Thymus (tissue), 11 donors: ENCODE measurements around the gene TBX5. TPM values are rescaled to one million over a fixed set of nuclear protein-coding genes. Genes with fewer than 3 reads are reported as not detected.

Experiments used
- DNase-seq, 9 donors: peaks; one replicate each; pipeline ENCODE4 v3.0.0-alpha.2; 2013; ENCODE audit warnings: low spot score in 9 of 9, low read depth in 6 of 9, missing footprints in 1 of 9
- H3K27ac ChIP-seq, 2 donors: one replicate each; pipeline ENCODE4 v1.5.1; 2013; ENCODE audit warnings: control low read depth in 1 of 2, low read depth in 1 of 2, low read length in 1 of 2, mild to moderate bottlenecking in 1 of 2, moderate library complexity in 1 of 2
- H3K27me3 ChIP-seq, 2 donors: one replicate each; pipeline ENCODE4 v1.5.1; 2013; ENCODE audit warnings: low read length in 1 of 2; ENCODE audit not compliant: control insufficient read depth in 2 of 2, insufficient read depth in 1 of 2
- H3K36me3 ChIP-seq, 2 donors: one replicate each; pipeline ENCODE4 v1.5.1; 2013; ENCODE audit warnings: low read length in 1 of 2, mild to moderate bottlenecking in 1 of 2, moderate library complexity in 1 of 2; ENCODE audit not compliant: control insufficient read depth in 2 of 2, insufficient read depth in 2 of 2
- H3K4me1 ChIP-seq, 2 donors: one replicate each; pipeline ENCODE4 v1.5.1; 2013; ENCODE audit warnings: low read length in 2 of 2; ENCODE audit not compliant: control insufficient read depth in 2 of 2, insufficient read depth in 2 of 2
- H3K4me3 ChIP-seq, 2 donors: one replicate each; pipeline ENCODE4 v1.5.1; 2013; ENCODE audit warnings: low read length in 2 of 2, control low read depth in 1 of 2, mild to moderate bottlenecking in 1 of 2
- H3K9me3 ChIP-seq, 2 donors: one replicate each; pipeline ENCODE4 v1.5.1; 2013; ENCODE audit warnings: low read length in 1 of 2, mild to moderate bottlenecking in 1 of 2; ENCODE audit not compliant: control insufficient read depth in 2 of 2, insufficient read depth in 1 of 2
- WGBS: extraction: QIAGEN DNeasy Blood & Tissue Kit; methylation state at CpG from one replicate; pipeline ENCODE4 v1.1.7; 2013; 5-methylcytosine and 5-hydroxymethylcytosine counted together
- polyA plus RNA-seq: library from polyadenylated mRNA; stranded (reverse); fragments of 200-250 nt; gene quantifications from one replicate; pipeline ENCODE4 v1.2.3, GENCODE V29; 2013
- total RNA-seq: library from RNA; stranded (reverse); fragments of 120-200 nt; gene quantifications from one replicate; pipeline ENCODE4 v1.2.4, GENCODE V29; 2013
- donor health status: healthy.

TBX5 gene
- total and polyA plus RNA-seq, 2 donors, result 0.02 TPM; not detected in 1

DNA sequence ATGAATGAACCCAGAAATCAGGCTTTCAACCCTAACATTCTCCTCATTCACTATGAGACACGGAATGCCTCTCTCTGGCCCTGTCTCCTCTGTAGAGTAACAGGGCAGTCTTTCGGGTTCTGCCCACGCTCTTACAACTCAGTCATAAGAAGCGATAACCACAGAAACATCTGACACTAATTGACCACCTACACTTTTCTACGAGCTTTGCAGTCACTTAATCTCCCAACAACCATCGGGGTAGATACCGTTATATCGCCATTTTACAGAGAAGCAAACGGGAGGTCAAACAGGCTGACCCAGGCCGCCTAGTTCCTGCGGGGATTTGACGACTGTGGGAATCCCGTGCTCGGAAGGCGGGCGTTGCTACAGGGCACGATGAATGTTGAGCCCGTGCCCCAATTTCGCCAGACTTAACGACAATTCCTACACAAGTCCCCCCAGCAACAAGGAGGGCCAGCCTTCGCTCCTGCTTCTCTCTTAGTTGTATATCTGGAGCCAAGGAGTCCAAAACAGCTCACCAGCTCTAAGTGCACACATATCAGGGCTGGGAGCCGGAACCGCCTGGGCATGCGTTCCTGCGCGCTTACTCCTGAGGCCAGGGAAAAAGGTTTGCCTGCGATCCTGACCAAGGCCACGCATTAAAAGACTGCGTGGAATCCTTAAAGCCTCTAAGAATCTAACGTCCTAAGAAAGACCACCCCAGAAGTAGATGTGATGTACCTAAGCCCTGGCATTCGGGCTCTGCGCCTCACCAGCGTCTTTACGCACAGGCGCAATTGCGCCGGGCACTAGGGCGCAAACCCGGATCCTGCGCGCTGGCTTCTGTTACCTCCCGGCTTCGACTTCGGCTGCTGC, 38.7 kb upstream of the TBX5 start:
- peaks cover 0 to 3% of the 10 kb centered on the region in 2 donors for H3K9me3 ChIP-seq
- WGBS, result 7% methylated on average over 44 of the region's 44 CpGs
- H3K27me3 ChIP-seq, result peaks cover 85 to 98% of the 10 kb centered on the region in 2 donors
- DNase-seq, result peak in 1 of 9 donors; percentile 17
- H3K27ac ChIP-seq, result no peak overlapping the region
- no peaks in the 10 kb centered on the region for H3K4me1 ChIP-seq
- H3K4me3 ChIP-seq, result no peak overlapping the region
- no peaks in the 10 kb centered on the region for H3K36me3 ChIP-seq

DNA sequence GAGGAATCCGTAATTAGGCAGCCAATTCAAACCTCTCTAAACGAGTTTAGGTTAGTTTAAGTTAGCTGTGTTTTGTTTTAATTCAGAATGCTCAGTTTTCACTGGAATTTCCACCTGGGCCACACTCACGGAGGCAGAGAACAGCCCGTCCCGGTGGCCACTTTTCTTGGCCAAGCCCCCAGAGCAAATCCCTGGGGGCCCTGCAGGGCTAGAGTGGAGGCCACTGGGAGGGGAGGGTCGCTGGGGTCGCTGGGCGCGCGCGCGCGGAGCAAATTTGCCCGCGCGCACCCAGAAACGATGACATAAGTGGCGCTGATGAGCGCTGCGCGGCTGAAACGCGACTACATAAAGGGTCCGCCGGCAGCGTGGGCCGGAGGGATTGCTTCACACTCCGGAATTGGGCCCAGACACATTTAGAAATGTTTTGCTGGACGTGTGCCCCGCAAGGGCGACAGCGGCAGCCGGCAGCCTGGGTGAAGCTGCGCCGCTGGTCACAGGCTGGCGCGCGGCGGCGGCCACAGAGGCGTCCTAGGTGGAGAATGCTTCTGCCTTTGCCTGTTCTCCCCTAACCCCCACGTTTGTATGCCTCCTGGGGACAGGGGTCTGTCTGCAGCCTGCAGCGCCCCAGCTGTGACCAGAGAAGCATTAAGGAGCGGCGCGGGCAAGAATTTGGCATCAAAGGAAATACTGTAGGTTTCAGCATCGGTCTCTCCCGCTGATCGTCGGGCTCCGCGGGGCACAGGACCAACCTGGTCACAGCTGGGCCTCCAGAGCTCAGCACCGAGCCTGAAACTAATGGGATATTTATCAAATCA, 37.9 kb upstream of the TBX5 start:
- Histone ChIP-seq H3K4me3 (no peak overlapping the region), H3K9me3 (peaks cover 0 to 3% of the 10 kb centered on the region in 2 donors), H3K36me3 (no peaks in the 10 kb centered on the region), H3K27ac (no peak overlapping the region), H3K27me3 (peaks cover 88 to 99% of the 10 kb centered on the region in 2 donors), H3K4me1 (no peaks in the 10 kb centered on the region)
- DNase-seq, result no peak
- WGBS, result 5% methylated on average over 53 of the region's 53 CpGs

DNA sequence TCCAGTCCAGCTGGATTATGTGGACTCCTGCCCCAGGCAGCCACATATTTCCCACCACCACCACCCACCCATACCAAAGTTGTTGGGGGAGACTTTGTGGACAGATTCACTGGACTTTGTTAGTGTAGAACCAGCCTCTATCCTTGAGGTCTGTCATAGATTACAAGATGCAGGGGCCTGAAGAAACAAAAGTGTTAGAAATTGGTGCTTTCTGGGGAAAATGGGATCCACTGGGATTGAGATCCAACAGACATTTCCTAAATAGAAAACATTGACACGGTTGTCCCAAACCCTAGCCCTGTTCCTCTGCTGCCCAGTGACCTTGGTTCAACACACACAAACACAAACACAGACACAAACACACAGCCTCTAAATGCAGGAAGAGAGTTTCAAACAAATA, 36.6 kb upstream of the TBX5 start:
- peaks cover 83 to 96% of the 10 kb centered on the region in 2 donors for H3K27me3 ChIP-seq
- no peaks in the 10 kb centered on the region for H3K4me1 ChIP-seq
- DNase-seq, result no peak
- no peaks in the 10 kb centered on the region for H3K36me3 ChIP-seq
- WGBS, result 2% methylated on average over 1 of the region's 1 CpG
- peaks cover 0 to 3% of the 10 kb centered on the region in 2 donors for H3K9me3 ChIP-seq
- no peak overlapping the region for H3K4me3 ChIP-seq
- H3K27ac ChIP-seq, result no peak overlapping the region

DNA sequence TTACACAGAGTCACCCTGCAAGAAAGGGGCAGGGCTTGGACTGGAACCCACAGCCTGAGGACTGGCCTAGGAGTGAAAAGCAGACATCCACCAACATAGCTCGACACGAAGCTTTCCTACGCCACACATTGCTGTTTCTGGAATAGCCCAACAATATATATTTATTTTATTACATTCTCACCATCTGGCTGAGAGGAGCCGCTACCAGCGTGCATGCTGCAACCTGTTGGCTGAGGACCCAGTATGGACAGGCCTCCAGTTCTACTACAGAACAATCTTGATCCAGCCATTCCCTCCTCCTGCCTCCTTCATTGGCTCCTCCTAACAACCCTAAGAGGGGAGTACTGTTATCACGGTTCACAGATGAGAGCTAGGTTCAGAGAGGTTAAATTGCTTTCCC, 35.6 kb upstream of the TBX5 start:
- Histone ChIP-seq H3K4me3 (no peak overlapping the region), H3K36me3 (no peaks in the 10 kb centered on the region), H3K9me3 (peaks cover 0 to 3% of the 10 kb centered on the region in 2 donors), H3K27ac (no peak overlapping the region), H3K27me3 (peaks cover 73 to 88% of the 10 kb centered on the region in 2 donors), H3K4me1 (no peaks in the 10 kb centered on the region)
- DNase-seq, result no peak
- WGBS, result 8% methylated on average over 6 of the region's 6 CpGs

DNA sequence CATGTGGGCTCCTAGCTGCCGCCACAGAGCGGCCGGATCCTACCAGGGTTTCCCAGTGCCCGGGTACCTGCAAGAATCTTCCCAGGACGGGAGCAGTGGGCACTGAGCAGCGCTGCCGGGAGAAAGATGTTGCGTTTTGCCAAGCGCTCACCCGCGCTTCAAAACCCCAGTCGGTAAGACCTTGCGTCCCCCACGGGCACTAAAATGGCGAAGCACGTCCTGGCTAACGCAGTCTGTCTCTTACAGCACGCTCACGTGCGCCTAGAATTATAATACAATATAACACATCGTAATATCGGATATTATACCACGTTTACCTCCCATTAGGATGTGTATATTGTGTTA, 35.1 kb upstream of the TBX5 start:
- Histone ChIP-seq H3K4me1 (no peaks in the 10 kb centered on the region), H3K36me3 (no peaks in the 10 kb centered on the region), H3K27ac (no peak overlapping the region), H3K27me3 (peaks cover 68 to 83% of the 10 kb centered on the region in 2 donors), H3K4me3 (no peak overlapping the region), H3K9me3 (peaks cover 0 to 3% of the 10 kb centered on the region in 2 donors)
- WGBS, result 6% methylated on average over 23 of the region's 23 CpGs
- no peak for DNase-seq

DNA sequence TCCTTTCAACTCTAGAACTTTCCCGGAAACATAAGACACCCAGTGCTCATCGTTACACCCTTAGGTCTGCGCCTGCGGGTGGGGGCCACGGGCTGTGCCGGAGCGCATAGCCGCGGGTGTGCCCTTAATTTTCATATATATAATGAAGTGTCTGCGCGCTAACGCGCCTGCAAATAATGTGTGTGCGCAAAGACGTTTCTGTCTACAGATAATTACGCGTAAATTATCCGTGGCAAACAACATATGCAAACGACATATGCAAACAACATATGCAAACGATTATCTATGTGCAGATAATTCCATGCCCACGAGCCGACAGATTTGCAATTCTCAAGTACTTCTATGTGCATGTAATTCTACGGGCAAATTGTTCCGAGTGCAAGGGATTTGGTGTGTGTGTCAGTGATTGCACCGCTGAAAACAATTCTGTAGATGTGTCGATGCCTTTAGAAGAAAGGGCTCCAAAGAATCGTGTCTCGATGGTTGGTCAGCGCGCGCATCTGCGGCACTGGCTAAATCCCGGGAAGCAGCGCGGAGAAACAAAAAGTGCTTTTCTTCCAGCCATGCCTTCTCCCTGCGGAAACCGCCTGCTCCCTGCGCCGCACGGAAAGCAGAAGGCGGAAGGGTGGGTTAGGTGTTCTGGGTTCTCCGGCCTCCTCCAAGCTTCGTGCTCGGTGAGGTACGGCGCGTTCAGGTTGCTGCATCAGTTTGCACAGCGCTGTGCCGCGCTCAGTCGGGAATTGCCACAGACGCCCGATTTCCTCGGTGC, 34.5 kb upstream of the TBX5 start:
- no peaks in the 10 kb centered on the region for H3K4me1 ChIP-seq
- H3K27me3 ChIP-seq, result peaks cover 62 to 77% of the 10 kb centered on the region in 2 donors
- no peak overlapping the region for H3K4me3 ChIP-seq
- H3K27ac ChIP-seq, result no peak overlapping the region
- WGBS, result 5% methylated on average over 54 of the region's 54 CpGs
- no peaks in the 10 kb centered on the region for H3K36me3 ChIP-seq
- peaks cover 0 to 3% of the 10 kb centered on the region in 2 donors for H3K9me3 ChIP-seq
- DNase-seq, result no peak

DNA sequence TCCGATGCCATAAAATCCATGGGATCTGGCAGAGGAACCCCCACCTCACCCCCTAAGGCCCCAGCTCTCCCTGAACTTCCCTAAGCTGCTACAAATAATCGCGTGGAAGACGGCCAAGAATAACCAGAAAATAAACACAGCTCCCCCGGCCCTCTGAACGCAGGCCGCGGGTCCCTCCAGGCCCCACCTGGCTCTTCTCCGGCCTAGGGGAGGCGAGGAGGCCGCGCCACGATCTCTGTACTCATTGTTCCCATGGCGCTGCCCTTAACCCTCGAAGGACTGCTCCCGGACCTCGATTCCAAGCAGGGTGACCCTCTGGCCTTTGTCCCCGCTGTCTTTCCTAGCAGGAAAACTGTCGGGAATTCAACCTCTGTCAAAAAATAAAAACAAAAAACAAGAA, 33.9 kb upstream of the TBX5 start:
- 4% methylated on average over 19 of the region's 19 CpGs for WGBS
- H3K4me3 ChIP-seq, result no peak overlapping the region
- H3K9me3 ChIP-seq, result peaks cover 0 to 3% of the 10 kb centered on the region in 2 donors
- H3K4me1 ChIP-seq, result no peaks in the 10 kb centered on the region
- H3K36me3 ChIP-seq, result no peaks in the 10 kb centered on the region
- no peak for DNase-seq
- peaks cover 56 to 71% of the 10 kb centered on the region in 2 donors for H3K27me3 ChIP-seq
- no peak overlapping the region for H3K27ac ChIP-seq

DNA sequence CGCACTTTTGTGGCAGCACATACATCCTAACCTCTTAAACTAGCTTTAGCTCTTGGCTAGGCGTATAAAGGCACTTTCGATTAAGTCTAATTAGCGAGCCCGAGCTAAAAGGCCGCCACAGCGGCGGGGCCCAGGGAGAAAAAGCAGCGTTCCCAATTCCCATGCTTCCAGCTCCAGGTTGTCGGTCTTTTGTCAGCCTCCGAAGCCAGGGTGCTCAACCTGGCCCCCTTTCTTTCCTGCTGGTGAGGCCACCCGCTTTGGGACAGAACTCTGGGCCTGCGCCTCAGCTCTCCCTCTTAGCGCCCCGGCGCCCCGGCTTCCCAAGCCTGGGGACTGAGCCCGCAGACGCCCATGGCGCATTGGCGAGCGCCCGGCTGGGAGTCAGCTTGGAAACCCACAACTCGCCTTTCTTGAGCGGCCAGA, 33.3 kb upstream of the TBX5 start:
- DNase-seq, result no peak
- Histone ChIP-seq H3K9me3 (peaks cover 0 to 3% of the 10 kb centered on the region in 2 donors), H3K4me3 (no peak overlapping the region), H3K27ac (no peak overlapping the region), H3K27me3 (peaks cover 50 to 65% of the 10 kb centered on the region in 2 donors), H3K4me1 (no peaks in the 10 kb centered on the region), H3K36me3 (no peaks in the 10 kb centered on the region)
- 5% methylated on average over 25 of the region's 25 CpGs for WGBS
